ENCODE data around the gene CASD1.

CASD1 gene

DNA sequence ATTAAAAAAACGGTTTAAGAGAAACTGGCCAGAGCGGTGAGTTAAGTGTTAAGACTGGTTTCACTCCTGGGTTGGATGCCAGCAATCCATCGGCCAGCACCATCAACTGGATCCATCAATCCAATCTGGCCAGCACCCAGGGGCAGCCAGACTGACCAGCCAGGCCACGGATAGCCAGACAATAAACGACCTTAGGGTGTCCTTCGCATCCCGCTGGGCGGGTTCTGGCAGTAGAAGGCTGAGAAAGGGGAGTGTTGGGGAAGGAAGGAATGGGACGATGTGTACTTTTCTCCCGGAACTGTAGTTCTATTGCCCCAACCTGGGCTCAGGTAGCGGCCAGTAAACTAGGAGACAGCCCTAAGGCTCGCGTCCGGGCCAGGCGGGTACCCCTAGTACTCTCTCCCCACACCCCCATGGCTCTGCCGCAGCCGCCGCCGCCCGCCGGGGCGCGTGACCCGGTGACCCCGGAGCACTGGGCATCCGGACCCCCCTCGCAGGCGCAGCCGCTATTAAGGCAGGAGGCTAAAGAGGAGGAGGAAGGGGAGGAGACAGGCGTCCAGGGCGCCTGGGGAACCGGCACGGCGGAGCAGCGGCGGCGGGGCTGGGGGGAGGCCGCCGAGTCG, at the start of gene CASD1:
CASD1 (plus strand) TSS at position 546 of the 623 bp plus-strand sequence. CDS start 276 bp downstream, outside the sequence.
- peak; percentile 7 for DNase-seq (ENCODE audit: low spot score)

DNA sequence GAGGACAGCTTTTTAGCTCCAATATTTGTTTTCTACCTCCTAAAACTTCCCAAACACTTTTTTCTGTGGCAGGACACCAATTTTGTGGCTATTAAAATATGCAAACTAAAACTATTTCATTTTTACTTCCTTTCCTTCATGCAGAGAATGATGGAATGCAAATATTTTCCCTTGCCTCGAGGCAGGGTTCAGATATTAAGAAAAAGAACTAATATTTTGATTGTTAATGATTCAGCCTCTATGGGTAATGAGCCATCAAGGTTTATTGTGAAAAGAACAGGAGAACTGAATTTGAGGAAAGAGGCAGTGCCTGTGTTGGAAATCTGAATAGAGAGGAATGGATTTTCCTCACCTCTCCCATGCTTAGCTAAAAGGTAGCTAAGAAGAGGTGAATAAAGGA, 43.1 kb upstream of the CASD1 start:
- no peak for DNase-seq (ENCODE audit: low spot score)

DNA sequence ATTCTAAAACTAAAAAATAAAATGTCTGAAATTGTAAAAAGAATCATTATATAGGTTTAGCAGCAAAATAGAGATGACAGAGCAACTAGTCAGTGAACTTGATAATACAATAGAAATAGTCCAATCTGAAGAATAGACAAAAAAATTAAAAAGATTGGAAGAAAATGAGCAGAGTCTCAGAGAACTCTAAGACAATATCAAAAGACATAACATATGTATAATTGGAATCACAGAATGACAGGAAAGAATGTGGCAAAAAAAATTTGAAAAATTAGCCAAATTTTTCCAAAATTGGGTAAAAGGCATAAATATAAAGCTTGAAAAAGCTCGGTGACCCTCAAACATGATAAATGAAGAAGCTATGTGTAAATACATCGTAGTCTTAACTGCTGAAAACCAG, 38.0 kb upstream of the CASD1 start:
- no peak for DNase-seq (ENCODE audit: low spot score)

DNA sequence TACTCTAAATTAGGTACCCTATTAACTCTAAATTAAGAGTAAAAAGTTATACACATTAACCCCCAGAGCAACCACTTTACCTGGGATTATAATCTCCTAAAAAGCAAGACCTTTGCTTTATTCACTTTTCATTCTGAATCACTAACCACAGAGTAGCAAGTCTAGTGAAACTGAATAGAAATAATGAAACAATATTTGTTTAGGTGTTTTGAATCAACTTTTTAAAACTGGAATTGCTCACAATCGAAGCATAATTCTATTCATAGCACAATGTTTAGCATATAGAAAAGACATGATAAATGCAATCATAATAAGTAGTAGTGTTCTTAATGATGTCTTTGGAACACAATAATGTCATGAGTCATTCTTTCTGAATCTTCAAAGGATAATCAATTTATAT, 37.0 kb upstream of the CASD1 start:
- DNase-seq (ENCODE audit: low spot score): no peak

DNA sequence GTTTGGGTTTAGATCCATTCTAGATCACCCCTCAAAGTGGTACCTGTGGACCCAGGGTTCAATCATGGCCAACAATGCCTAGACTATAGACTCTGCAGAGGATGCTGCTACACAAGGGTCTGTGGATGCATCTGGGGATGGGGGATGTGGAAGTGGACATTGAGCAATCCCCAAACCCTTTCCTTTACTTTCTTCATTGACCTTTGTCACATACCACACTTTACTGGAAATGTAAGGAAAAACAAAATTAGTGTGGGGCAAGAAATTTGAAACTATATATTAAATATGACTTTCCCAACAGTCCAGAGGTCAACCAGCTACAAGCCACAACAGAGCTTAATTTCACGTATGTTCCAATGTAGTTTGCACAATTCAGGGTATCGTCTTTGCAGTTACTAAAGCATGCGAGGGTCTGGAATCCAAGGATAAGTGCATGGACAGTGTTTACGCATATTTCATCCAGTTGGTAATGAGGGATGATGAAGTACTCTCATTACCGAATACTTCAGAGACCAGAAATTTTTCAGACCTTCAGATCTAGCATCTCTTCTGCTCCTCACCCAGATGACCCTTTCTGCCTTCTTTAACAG, 33.3 kb upstream of the CASD1 start:
- DNase-seq (ENCODE audit: low spot score): no peak

DNA sequence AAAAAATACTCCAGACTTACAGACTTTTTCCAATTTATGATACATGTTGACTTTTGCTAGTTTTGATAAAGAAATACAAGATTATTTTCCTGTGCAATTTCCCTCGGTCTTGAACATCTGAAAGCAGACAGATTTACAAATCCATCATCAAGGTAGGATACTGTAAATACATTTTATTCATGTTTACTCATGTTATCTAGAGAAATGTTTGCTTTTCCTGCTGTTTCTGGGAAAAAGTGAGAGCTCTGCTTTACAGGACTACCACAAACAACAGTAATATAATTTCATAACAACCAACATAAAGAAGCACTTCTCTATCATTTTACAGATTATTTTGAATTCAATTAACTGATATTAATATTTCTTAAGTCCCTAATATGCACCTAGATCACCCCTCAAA, 31.7 kb upstream of the CASD1 start:
- no peak for DNase-seq (ENCODE audit: low spot score)

DNA sequence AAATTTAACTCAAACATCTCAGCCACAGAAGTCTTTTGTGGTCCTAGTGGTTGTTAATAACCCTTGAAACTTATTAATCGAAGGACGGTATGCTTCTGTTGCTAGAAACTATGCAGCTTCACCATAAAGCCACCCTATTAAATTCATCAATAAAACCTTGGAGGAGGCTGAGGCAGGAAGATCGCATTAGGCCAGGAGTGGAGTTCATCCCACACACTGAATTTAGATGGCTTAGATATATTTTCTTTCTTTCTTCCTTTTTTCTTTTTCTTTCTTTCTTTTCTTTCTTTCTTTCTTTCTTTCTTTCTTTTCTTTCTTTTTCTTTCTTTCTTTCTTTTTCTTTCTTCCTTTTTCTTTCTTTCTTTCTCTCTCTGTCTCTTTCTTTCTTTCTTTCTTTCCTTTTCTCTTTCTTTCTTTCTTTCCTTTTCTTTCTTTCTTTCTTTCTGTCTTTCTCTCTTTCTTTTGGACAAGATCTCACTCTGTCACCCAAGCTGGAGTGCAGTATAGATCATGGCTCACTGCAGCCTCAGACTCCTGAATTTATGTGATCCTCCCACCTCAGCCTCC, 30.9 kb upstream of the CASD1 start:
- DNase-seq (ENCODE audit: low spot score): no peak

DNA sequence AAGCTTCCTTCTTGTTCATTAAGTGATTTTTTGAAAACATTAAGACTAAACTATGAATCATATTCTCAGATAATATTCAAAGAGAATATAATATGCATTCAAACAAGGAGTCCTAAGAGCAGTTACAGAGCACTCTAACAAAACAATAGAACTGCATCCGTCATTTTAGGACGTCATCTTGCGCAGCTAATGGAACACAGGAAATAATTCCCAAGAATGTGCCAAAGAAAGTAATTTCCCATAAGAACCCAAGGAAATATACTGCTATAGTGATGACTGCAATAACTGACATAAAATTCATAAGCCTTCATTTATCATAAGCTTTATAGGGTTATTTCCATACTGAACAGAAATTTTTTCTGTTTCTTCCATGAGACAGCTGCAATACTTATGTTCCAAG, 28.3 kb upstream of the CASD1 start:
- DNase-seq (ENCODE audit: low spot score): peak; percentile 60

DNA sequence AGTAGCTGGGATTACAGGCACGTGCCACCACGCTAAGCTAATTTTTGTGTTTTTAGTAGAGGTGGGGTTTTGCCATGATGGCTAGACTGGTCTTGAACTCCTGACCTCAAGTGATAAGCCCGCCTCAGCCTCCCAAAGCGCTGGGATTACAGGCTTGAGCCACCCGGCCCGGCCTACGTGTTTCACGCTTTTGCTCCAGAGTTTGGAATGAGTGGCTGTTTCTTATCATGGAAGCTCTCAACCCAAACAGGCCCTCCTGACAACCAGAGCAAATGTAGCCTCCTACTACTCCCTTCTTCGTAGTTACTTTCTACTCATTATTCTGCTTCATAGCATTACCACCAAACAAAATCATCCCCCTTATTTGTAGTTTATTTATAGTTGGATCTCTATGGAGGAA, 26.8 kb upstream of the CASD1 start:
- no peak for DNase-seq (ENCODE audit: low spot score)

DNA sequence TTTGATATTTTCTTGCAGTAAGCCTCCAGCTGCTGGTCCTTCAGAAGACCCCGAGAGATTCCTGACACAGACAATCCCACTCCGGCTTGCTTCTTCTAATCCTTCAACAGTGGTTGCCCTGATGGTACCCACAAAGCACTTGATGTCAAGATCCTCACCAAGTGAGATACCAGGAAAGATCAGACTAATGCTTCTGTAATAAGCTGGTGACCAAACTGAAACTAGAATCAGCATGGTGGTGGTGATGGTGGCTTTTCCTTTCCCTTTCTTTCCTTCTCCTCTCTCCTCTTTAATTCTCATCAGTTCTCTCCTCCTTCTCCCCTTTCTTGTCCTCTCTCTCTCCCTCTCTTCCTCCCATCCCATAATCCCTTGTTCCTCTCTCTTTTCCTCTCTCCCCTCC, 25.8 kb upstream of the CASD1 start:
- DNase-seq (ENCODE audit: low spot score): no peak

DNA sequence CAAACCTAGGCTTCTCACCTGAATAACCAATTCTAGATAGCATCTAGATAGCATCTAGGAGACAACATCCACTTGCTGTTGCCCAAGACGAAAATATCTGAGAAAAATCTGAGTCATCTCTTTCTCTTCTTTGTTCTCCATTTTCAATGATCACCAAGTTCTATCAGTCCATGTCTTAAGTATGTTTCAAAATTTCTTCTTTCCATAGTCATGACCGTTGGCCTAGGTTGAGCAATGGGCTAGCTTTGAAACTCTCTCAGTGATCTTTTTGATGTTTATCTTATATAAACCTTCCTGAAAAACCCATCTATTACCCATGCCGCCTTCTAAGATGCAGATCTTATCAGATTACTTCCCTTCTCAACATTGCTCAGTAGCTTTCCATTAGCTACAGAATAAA, 23.4 kb upstream of the CASD1 start:
- DNase-seq (ENCODE audit: low spot score): no peak

DNA sequence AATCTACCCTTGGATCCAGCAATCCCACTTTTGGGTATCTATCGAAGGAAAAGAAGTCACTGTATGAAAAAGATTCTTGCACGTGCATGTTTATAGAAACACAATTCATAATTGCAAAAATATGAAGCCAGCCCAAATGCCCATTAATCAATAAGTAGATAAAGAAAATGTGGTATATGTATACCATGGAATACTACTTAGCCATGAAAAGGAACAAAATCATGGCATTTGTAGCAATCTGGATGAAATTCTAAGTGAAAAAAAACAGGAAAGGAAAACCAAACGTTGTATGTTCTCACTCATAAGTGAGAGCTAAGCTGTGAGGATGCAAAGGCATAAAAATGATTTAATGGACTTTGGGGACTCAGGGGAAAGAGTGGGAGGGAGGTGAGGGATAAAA, 18.2 kb upstream of the CASD1 start:
- no peak for DNase-seq (ENCODE audit: low spot score)

DNA sequence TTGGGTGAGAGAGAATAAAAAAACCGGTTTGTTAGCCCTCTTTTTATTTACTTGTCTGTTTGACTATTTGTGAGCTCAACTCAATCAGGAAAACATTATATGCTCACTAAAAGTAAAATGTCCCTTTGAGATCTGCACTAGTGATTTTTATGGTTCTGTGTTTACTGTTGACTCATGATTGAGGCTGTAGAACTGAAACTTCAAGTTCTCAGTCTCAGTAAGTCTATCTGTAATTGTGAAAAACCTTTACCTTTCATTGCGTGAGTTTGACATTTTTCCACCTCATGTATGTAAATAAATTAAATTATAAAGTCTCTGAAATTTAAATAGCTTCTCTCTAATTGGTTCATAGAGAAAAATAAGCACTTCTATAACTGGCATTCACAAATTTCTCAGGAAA, 17.0 kb upstream of the CASD1 start:
- DNase-seq (ENCODE audit: low spot score): no peak

DNA sequence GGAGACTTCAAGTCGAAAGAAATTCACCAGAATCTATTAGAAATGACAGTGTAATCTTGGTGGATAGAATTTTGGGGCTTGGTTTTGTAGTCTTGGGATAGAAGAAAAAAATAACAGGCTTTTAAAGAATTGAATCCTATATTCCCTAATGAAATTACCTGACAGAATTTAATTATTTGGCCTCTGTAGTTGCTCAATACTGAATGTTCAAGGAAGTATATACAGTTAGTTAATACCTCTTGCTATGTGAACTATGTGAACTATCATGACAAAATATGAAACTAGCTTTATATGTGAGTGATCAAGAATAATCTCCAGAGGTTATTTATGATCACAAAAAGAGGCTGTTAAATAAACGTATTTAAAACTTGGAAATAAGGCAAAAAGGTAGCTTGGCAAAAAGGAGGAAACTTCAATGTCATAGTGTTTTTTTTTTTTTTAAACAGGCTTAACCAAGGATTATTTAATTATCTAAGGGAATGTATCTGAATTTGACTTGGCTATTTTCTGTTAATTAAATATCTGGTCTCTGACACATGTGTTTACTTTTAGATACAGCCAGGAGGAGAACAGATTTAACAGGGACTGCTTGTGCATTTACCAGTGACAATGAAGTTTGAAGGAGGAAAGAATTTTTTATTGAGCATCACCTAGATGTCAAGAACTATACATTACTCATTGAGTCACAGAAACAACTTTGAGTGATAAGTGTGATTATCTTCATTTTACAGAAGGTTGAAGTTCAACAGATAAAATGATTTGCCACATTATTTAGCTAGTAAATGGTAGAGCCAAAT, 11.5 kb upstream of the CASD1 start:
- no peak for DNase-seq (ENCODE audit: low spot score)

DNA sequence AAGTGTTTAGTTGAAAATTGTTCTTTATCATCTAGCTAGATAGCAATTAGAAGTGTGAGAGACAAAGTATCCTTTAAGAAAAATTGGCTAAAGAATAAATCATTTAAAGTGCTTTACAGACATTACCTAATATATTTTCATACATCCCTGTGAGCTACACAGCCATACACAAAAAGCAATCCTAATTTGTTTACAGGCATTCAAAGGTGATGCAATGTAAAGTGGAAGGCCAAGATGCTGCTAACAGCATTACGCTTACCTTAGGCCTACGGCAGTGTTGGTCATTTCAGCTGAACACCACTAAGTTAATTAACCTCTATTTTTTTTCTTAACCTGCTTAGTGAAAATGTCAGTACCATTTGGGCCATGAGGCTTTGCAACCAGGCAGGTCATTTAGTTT, 10.7 kb upstream of the CASD1 start:
- no peak for DNase-seq (ENCODE audit: low spot score)

DNA sequence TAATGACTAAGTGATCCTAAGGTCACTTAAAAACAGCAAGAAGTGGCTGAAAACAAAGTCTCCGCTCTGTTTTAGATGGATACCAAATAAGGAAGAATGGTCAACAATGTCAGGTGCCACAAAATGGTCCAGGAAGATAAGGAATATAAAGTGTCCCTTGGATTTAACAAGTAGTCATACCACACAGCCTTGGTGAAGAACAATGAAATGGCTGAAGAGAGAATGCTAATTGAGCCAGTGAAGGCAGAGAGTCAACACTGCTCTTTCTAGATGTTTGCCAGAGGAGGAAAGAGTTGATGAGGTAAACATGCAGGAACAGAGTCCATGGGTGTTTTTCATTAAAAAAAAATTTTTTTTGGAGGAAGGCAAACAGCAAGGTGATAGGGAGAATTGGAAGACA, 2.1 kb upstream of the CASD1 start:
- DNase-seq (ENCODE audit: low spot score): no peak

DNA sequence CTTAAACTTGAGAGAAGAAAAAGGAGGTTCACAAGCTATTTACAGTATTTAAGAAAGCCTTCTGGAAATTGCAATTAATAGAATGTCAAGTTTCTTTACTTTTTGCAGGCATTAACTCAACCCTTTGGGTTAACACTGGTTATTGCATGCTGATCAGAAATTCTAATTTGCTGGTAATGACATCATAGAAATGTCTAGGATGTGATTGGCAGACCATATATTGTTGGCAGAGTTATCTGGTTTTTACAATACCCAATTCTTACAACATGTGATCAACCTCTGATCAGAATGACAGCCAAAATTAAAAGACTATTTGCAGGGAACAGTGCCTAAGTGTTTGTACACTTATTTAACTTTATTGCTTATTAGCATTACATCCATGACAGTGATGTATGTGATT, 1.6 kb upstream of the CASD1 start:
- DNase-seq (ENCODE audit: low spot score): no peak

DNA sequence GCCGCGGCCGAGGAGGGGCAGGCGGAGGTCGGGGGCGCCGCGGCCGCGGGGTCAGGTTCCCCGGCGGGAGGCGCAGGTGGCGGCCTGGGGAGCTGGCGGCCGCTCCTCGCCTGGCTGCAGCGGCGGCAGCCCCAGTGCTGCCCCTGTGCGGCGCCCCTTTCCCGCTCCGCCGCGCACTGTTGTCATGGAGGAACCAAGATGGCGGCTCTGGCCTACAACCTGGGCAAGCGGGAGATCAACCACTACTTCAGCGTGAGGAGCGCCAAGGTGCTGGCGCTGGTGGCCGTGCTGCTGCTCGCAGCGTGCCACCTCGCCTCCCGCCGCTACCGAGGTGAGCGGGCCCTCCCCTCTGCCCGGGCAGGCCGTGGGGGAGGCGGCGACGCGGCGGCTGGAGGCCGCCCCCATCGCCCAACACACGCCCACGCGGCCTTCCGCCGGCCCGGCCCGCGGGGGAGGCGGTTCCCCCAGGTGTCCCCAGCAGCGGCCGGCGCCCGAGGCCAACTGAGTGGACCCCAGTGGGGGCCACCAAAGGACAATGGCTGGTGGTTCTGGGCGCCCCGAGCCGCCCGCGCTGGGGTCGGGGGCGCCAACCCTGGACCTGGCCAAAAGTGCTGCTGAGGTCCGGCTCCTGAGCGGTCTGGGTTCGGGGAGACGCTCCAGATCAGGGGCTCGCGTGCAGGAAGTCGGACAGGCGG, 425 bp downstream of the CASD1 start:
- peak; percentile 42 for DNase-seq (ENCODE audit: low spot score)

DNA sequence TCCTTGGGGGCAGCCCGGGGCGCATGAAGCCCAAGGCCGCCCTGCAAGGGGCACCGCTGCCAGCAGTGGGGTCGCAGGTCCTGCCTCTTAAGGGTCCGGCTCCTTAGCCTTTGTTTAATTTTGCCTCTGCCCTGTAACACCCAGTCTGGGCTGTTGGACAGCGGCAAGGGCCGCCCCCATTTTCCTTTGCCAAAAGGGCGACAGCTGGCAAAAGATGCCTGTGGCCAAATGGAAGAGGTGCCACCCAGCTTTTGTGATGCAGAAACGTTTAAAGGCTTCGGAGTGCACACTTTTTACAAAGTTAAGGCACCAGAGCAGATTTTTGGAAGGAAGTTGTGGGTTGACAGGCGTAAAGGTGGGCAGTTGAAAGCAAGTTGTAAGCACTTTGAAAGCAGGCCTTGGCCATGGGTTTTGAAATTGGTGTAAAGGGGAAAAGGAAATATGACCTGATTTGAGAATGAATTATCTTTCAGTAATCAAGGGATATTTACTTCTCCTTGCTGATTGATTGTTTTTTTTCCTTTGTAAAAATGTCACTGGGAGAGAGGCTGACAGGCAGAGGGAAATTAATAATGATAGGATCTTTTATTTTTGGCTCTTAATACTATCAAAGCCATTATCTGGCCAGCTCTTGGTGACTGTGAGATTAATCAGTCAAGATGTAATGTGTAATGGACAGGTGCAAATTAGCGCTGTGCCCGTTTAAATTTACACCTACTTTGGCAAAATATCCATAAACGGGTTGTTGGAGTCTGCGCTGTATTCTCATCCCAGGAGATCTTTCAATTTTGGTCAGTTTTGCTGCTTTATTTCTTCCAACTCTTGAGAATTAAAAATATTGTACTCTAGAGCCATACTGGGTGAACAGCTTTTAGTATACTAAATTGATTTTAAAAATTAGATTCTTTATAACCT, 1.2 kb downstream of the CASD1 start:
- DNase-seq (ENCODE audit: low spot score): peak; percentile 22

DNA sequence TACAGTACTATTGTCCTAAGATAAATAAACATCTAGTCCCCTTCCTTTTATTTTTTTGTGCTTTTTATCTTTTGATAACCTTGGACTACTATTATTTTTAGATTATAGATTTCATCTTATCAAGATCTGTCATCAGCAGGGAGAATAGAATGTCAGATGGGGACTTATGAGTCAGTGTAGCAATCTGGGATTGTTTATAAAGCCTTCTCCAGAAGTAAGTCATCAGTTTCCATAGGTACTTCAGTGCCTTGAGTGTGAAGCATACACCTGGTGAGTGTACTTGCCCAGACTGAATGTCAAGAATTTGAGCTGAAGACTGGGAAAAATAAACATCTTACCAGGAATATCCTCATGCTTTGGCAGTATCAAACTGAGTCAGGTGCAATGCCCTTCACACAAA, 2.1 kb downstream of the CASD1 start:
- no peak for DNase-seq (ENCODE audit: low spot score)

DNA sequence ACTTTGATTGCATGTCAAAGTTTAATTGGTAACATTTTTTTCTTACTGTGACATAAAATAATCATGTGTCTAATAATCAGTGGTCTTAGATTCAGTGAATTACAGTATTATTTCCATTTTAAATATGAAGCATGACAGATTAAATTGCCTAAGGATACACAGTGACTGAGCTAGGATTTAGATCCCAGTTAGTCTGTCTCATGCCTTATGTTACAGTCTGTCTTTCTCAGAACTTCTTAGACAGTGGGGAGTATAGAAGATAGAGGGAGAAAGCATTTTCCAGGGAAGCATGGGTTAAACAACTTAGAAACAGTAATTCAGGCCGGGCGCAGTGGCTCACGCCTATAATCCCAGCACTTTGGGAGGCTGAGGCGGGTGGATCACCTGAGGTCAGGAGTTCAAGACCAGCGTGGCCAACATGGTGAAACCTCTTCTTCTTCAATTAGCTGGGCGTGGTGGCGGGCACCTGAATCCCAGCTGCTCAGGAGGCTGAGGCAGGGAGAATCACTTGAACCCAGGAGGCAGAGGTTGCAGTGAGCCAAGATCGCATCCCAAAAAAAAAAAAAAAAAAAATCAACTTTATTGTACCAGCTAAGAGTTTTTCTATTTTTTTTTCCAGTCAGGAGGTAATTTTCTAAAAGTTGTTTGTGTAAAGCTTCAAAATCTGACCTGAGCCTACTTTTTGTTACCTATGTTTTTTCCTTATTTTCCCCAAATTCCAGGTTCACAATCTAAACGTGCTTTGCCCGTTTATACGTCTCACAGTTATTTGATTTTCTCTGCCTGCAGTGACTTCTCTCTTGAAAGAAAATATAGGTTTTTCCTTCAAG, 3.3 kb downstream of the CASD1 start:
- DNase-seq (ENCODE audit: low spot score): no peak

Measured in kidney capillary endothelial cell (primary cell).